Transverse colon (tissue), 4 donors: ENCODE data around the gene SCGB1A1. TPM values are rescaled to one million over a fixed set of nuclear protein-coding genes. Genes with fewer than 3 reads are reported as not detected.

ENCODE experiments used
- DNase-seq: peaks from one replicate; pipeline ENCODE4 v3.0.0-alpha.2; 2019
- H3K27ac ChIP-seq, 4 donors: fragments of 200-600 bp; sonication (generic); 2 replicates each; pipeline ENCODE4 v1.5.1; 2016 to 2018; ENCODE audit warnings: inconsistent platforms in 4 of 4
- H3K27me3 ChIP-seq: fragments of 200-600 bp; sonication (generic); 2 replicates; pipeline ENCODE4 v1.5.1; 2017; ENCODE audit warnings: inconsistent platforms
- H3K36me3 ChIP-seq, 4 donors: fragments of 200-600 bp; sonication (generic); 2 replicates each; pipeline ENCODE4 v1.5.1; 2017 to 2019; ENCODE audit warnings: inconsistent platforms in 4 of 4
- H3K4me1 ChIP-seq, 4 donors: fragments of 200-600 bp; sonication (generic); 2 replicates each; pipeline ENCODE4 v1.5.1; 2017 to 2020; ENCODE audit warnings: inconsistent platforms in 4 of 4
- H3K4me3 ChIP-seq, 4 donors: fragments of 200-600 bp; sonication (generic); 1 replicate in 1 of 4; 2 replicates in 3 of 4; pipeline versions ENCODE4 v1.5.1 to v1.6.1; 2017 to 2019; ENCODE audit warnings: inconsistent platforms in 4 of 4
- H3K9me3 ChIP-seq, 2 donors: fragments of 200-600 bp; sonication (generic); 2 replicates each; pipeline ENCODE4 v1.5.1; 2017 to 2019; ENCODE audit warnings: inconsistent platforms in 2 of 2
- EP300 ChIP-seq: sonication (generic); formaldehyde crosslinking; IDR thresholded peaks from one replicate; pipeline ENCODE4 v1.6.1; 2017; ENCODE audit warnings: antibody characterized with exemption, low read depth
- POLR2A ChIP-seq: fragments of 450-650 bp; IDR thresholded peaks from one replicate; pipeline ENCODE4 v1.6.1; 2016; ENCODE audit warnings: antibody characterized with exemption, mild to moderate bottlenecking, moderate library complexity
- POLR2AphosphoS5 ChIP-seq, 3 donors: sonication (generic); formaldehyde crosslinking; IDR thresholded peaks; one replicate each; pipeline ENCODE4 v1.6.1; 2016; ENCODE audit warnings: antibody characterized with exemption in 3 of 3
- WGBS, 2 donors: methylation state at CpG; one replicate each; pipeline ENCODE4 v1.1.5; 2018; ENCODE audit warnings: low coverage in 1 of 2; 5-methylcytosine and 5-hydroxymethylcytosine counted together
- in situ Hi-C, 4 donors: fragments of 200-750 bp; cut with MboI; loops; one replicate each; pipeline versions ENCODE4 v1.15.0 to v1.15.1; 2017; ENCODE audit warnings: low sequenced_read_pairs in 3 of 4, low pct_ligation_motif_present in 1 of 4, low pct_unique_long_range_greater_than_20kb in 1 of 4
- intact Hi-C: fragments of 100-400 bp; cut with DNase I; formaldehyde crosslinking; loops from one replicate; pipeline ENCODE4 v1.15.1; 2023; ENCODE audit warnings: low total_unique reads
- total RNA-seq, 4 donors: library from RNA; depleted of rRNA; stranded (reverse); fragments of >200 nt; gene quantifications; one replicate each; pipeline ENCODE4 v1.1.0, GENCODE V29; 2016
- TF ChIP-seq, protein P1 (sequence below), 5 experiments: fragments of 200-600 bp in 3 of 5; fragments of 450-650 bp in 2 of 5; sonication (generic) in 3 of 5; IDR thresholded peaks; 1 replicate in 2 of 5; 2 replicates in 3 of 5; pipeline ENCODE4 v1.5.1; 2016 to 2017; ENCODE audit warnings: antibody characterized with exemption in 5 of 5, inconsistent platforms in 3 of 5, mild to moderate bottlenecking in 2 of 5, moderate library complexity in 1 of 5

SCGB1A1 gene
- total RNA-seq, 4 donors from 2014 or later = not detected

DNA sequence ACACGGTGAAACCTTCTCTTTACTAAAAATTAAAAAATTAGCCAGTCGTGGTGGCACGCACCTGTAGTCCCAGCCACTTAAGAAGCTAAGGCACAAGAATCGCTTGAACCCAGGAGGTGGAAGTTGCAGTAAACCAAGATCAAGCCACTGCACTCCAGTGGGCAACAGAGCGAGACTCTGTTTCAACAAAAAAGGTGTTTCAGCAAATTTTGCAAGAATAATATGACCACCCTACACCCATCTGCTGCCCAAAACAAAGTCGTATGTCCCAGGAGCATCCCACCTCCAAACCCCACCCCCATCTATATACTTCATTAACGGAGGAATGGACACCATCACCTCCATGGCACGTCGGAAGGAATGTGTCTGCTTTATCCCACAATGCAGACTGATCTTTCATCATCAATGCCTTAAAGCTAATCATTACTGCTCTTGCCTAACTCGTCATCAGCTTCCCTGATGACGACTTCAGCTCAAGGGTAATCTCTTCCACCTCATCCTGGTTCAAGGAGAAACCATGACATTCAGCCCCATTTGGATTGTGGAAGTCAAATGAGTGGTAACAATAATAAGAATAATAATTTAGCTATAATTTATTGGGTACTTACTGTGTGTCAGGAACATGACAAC, 34.1 kb downstream of the SCGB1A1 start:
- Histone ChIP-seq H3K27ac (no peak overlapping the region), H3K4me1 (peaks cover under 1 to 13% (median 1%) of the 10 kb centered on the region in 4 donors), H3K27me3 (no peaks in the 10 kb centered on the region), H3K36me3 (no peaks in the 10 kb centered on the region), H3K9me3 (no peaks in the 10 kb centered on the region), H3K4me3 (no peak overlapping the region)
- in situ Hi-C loops (no loop called here), intact Hi-C loops (no loop called here)
- DNase-seq = no peak
- no peak for TF ChIP-seq EP300
- no peak for TF ChIP-seq POLR2A
- TF ChIP-seq, protein P1, sequence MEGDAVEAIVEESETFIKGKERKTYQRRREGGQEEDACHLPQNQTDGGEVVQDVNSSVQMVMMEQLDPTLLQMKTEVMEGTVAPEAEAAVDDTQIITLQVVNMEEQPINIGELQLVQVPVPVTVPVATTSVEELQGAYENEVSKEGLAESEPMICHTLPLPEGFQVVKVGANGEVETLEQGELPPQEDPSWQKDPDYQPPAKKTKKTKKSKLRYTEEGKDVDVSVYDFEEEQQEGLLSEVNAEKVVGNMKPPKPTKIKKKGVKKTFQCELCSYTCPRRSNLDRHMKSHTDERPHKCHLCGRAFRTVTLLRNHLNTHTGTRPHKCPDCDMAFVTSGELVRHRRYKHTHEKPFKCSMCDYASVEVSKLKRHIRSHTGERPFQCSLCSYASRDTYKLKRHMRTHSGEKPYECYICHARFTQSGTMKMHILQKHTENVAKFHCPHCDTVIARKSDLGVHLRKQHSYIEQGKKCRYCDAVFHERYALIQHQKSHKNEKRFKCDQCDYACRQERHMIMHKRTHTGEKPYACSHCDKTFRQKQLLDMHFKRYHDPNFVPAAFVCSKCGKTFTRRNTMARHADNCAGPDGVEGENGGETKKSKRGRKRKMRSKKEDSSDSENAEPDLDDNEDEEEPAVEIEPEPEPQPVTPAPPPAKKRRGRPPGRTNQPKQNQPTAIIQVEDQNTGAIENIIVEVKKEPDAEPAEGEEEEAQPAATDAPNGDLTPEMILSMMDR (IDR thresholded peaks at IDR 0.05) = no peak
- no peak for TF ChIP-seq POLR2AphosphoS5 (IDR thresholded peaks at IDR 0.05)
- 94 to 96% methylated on average over 11 of the region's 11 CpGs for WGBS, 2 donors

DNA sequence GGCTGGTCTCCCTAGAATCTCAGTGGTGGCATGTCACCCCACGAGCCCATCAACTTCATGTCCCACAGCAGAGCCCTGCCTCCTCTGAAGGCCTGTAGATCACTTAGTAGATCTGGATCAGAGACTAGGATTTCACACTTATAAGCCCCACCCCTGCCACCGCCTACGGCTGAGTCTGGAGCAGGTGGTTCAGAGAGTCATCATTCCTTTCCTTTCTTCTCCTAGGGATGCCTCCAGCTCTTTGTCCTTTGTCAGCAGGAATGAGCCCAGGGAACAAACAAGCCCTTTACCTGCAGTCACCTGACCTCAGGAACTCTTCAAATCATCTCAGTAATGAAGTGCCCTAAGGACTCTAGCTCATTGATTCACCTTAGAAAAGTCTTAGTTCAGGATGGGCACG, 37.8 kb downstream of the SCGB1A1 start:
- Histone ChIP-seq H3K4me1 (peaks cover 4 to 30% (median 12%) of the 10 kb centered on the region in 4 donors), H3K4me3 (no peak overlapping the region), H3K27me3 (no peaks in the 10 kb centered on the region), H3K9me3 (no peaks in the 10 kb centered on the region), H3K27ac (peak overlapping the region in 1 of 4 donors; percentile 69), H3K36me3 (no peaks in the 10 kb centered on the region)
- 78 to 100% methylated on average over 1 to 4 of the region's 4 CpGs for WGBS, 2 donors
- no peak for DNase-seq
- intact Hi-C loops (no loop called here), in situ Hi-C loops (no loop called here)
- TF ChIP-seq POLR2A = no peak
- no peak for TF ChIP-seq POLR2AphosphoS5 (IDR thresholded peaks at IDR 0.05)
- TF ChIP-seq EP300 = no peak
- TF ChIP-seq, protein P1 (IDR thresholded peaks at IDR 0.05) = no peak

DNA sequence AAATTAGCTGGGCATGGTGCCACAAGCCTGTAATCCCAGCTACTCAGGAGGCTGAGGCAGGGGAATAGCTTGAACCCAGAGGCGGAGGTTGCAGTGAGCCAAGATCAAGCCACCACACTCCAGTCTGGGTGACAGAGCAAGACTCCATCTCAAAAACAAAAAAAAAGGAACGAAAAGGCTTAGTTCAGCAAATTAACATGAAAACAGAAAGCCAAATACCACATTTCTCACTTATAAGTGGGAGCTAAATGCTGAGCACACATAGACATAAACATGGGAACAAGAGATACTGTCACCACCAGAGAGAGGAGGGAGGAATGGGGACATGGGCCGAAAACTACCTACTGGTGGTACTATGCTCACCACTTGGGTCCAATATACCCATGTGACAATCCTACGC, 38.6 kb downstream of the SCGB1A1 start:
- Histone ChIP-seq H3K27ac (peak overlapping the region in 3 of 4 donors; percentile 6 to 69 (median 61)), H3K36me3 (no peaks in the 10 kb centered on the region), H3K4me3 (no peak overlapping the region), H3K27me3 (no peaks in the 10 kb centered on the region), H3K4me1 (peaks cover 9 to 38% (median 16%) of the 10 kb centered on the region in 4 donors), H3K9me3 (no peaks in the 10 kb centered on the region)
- WGBS, 2 donors = 83 to 89% methylated on average over 3 to 4 of the region's 4 CpGs
- DNase-seq = no peak
- intact Hi-C loops = no loop called here
- TF ChIP-seq POLR2AphosphoS5 (IDR thresholded peaks at IDR 0.05) (no peak), EP300 (no peak)
- in situ Hi-C loops = no loop called here

DNA sequence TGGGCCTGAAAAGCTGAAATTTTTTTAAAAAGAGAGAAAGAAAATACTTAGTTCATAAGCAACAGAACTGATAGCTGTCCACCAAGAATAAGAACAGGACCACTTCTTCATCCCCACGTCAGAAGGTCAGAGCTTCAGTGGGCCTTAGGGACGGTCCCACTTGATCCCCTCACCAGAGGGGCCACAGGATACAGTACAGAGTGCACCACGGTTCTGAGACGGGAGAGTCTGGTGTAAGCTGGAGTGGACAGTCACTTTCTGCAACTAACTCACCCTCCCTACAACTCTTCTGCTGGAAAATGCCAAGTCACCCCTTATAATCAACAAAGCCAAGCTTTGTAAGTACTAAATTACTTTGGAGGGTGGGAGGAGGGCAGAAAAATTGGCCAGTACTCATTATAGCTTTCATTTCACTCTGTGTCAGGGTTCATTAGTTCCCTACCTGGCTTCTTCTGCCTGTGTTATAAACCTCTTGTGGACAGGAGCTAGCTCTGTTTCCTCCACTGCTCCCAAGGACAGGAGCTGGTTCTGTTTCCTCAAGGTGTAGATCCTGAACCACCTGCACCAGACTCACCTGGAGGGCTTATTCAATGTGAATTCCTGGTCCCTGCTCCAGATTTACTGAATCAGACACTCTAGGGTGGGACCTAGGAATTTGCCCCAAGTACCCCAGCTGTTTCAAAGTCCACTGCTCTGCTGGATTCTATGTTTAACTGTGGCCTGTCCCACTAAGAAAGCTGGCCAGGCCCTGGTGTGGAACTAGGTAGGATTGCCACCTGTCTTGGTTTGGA, 39.6 kb downstream of the SCGB1A1 start:
- no peak for DNase-seq
- WGBS, 2 donors = 33% methylated on average over 4 of the region's 4 CpGs; no CpG with 5 or more reads in 1 of the 2 donors
- Histone ChIP-seq H3K36me3 (no peaks in the 10 kb centered on the region), H3K27ac (peak overlapping the region; percentile 56 to 69 (median 63)), H3K4me1 (peaks cover 9 to 39% (median 18%) of the 10 kb centered on the region in 4 donors), H3K27me3 (no peaks in the 10 kb centered on the region), H3K4me3 (no peak overlapping the region), H3K9me3 (no peaks in the 10 kb centered on the region)
- no peak for TF ChIP-seq POLR2AphosphoS5 (IDR thresholded peaks at IDR 0.05)
- no peak for TF ChIP-seq EP300
- TF ChIP-seq POLR2A = no peak
- TF ChIP-seq, protein P1 (IDR thresholded peaks at IDR 0.05) = no peak
- intact Hi-C loops (no loop called here), in situ Hi-C loops (no loop called here)
